GM10847 (cell line): ENCODE measurements around the gene ALPL.

Source experiments
- POLR2A ChIP-seq: IDR thresholded peaks from 2 replicates; pipeline ENCODE4 v1.6.1; 2011; ENCODE audit not compliant: insufficient read length; ENCODE audit errors: extremely low read depth

Gene ALPL

DNA sequence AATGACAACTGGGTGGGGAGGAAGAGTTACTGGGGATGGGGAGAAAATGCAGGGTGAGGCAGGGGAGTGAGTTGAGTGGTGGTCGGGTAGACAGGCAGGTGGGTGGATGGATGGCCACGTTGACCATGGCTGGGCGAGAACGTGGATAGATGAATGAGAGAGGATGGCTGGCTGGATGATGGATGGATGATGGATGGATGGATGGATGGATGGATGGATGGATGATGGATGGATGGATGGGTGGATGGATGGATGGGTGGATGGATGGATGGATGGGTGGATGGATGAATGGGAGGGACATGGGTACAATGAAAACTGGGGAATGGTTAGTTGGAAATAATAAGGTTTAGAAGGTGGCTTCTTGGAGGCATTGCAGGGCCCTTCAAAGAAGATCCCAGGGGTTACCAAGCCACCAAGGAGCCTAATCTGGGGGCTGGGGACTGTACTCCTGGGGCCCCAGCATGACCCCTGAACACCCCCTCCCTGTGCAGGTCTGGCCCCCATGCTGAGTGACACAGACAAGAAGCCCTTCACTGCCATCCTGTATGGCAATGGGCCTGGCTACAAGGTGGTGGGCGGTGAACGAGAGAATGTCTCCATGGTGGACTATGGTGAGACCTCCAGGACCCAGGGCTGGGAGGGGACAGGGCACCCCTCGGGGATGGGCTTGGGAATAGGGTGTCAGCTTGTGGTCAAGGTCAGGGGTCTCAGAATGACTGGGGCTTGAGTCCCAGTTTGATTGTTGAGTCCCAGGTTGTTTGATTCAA, 67.0 kb downstream of the ALPL start:
- TF ChIP-seq POLR2A: no peak

DNA sequence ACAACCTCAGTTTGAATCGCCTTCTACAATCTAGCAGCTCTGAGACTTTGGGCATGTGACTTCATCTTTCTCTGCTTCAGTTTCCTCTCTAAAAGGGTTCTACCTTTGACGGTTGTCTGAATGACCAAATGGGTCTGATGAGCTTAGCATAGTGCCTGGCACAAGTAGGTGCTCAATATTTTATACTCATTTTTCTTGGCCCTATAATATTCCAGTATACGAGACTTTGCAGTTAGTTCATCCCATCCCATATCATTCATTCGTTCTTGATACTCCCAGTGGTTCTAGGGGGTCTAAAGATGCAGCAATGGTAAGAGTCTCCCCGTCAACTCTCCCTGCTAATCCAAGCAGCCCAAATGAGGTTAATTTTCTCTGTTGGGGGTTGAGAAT, 67.6 kb downstream of the ALPL start:
- no peak for TF ChIP-seq POLR2A

DNA sequence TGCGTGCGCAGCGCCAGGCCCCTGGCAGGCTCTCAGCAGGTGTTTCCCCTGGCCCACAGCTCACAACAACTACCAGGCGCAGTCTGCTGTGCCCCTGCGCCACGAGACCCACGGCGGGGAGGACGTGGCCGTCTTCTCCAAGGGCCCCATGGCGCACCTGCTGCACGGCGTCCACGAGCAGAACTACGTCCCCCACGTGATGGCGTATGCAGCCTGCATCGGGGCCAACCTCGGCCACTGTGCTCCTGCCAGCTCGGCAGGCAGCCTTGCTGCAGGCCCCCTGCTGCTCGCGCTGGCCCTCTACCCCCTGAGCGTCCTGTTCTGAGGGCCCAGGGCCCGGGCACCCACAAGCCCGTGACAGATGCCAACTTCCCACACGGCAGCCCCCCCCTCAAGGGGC, 68.1 kb downstream of the ALPL start:
- no peak for TF ChIP-seq POLR2A

DNA sequence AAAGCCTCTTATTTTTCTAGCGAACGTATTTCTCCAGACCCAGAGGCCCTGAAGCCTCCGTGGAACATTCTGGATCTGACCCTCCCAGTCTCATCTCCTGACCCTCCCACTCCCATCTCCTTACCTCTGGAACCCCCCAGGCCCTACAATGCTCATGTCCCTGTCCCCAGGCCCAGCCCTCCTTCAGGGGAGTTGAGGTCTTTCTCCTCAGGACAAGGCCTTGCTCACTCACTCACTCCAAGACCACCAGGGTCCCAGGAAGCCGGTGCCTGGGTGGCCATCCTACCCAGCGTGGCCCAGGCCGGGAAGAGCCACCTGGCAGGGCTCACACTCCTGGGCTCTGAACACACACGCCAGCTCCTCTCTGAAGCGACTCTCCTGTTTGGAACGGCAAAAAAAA, 68.7 kb downstream of the ALPL start:
- TF ChIP-seq POLR2A: no peak

DNA sequence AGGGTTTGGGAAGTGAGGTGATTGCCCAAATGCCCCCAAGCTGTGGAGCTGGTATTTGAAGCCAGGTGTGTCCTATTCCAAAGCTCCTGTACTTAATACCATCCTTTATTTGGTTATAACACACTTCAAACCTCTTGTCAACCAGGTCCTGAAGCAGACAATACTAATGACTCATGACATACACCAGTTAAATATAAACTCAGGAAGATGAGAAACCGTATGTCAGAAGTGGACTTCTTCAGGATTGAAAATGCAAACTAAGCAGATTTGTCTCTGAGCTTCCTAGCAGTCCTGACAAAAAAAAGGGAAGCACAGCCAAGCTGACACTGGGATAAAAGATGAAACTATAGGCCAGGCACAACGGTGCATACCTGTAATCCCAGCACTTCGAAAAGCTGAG, 70.6 kb downstream of the ALPL start:
- no peak for TF ChIP-seq POLR2A

DNA sequence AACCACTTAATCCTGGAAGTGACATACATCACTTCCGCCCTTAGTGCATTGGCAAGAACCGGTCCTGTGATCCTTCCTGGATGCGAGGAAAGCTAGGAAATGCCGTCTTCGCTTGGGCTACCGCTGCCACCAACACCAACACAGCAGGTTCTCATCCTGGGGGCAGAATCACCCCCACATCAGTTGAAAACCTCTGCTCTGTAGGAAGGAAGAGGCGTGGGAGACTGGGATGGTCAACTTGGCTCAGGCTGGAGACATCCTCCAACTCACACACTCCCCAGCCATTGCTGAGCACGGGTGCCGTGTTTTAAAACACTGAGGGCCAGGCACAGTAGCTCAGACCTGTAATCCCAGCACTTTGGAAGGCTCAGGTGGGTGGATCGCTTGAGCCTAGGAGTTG, 74.9 kb downstream of the ALPL start:
- no peak for TF ChIP-seq POLR2A

DNA sequence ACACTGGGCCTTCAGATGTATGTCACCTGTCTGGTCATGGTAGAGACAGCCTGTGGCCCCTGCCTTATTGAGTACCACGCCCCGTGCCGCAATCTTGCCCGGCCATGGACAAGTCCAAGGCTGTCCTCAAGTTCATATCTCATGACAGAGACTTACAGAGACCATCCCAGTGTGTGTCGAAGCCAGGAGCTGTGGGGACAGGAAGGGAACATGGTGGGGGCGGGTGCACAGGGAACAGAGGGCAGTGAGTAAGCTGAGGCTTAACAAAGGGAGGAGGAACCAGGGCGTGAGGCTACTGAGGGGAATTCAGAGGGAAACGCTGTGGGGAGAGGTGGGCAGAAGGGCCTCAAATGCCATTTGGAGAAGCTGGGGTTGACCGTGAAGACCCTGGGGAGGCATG, 75.8 kb downstream of the ALPL start:
- TF ChIP-seq POLR2A: no peak

DNA sequence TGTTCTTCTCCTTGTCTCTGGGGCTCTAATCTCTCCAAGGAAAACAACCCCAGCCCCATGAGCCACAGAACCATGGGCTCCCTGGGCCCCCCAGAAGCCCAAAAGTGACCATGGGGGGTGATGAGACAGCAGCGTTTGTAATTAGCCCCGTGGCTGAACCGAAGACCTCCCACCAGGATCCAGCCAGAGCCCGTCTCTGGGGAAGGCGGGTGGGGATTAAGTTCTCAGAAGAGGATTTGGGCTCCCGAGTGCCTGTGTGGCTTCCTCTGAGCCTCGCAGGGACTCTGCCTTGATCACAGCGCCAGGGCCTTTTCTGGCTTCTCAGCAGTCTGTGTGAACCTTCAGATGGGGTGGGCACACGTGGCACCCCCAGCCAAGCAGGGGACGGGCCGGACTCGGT, 77.0 kb downstream of the ALPL start:
- no peak for TF ChIP-seq POLR2A

DNA sequence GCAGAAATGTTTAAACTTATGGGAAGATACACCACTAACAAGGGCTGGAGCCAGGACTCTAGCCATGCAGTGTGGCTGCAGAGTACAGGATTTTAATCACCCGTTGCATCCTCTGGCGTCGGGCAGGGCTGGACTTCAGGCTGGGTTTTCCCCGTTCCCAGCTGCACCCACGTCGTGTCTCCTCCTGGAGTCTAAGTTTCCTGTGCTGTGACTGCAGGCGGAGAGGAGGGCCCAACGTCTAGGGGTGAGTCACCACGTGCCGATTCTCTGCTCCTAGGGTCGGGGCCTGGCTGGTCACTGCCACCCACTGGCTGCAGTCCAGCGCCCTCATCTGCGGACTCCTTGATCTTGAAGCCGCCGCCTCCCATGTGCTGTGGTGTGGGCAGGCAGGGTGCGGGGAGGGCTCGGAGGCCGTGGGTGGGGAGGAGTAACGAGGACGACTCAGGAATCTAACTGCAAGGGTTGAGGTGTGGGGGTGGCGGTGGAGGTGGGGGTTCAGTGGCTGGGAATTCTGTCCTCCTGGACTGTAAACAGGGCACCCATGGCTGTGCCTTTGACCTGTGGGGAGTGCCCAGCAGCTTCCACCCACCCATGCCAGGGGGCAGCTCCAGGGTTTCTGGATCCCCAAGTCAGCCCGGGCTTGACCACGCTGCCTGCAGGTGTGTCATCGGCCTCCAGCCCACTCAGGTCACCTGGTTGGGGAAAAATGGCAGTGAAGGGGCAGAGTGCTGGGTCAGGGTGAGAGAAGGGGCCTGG, 77.8 kb downstream of the ALPL start:
- TF ChIP-seq POLR2A: no peak

DNA sequence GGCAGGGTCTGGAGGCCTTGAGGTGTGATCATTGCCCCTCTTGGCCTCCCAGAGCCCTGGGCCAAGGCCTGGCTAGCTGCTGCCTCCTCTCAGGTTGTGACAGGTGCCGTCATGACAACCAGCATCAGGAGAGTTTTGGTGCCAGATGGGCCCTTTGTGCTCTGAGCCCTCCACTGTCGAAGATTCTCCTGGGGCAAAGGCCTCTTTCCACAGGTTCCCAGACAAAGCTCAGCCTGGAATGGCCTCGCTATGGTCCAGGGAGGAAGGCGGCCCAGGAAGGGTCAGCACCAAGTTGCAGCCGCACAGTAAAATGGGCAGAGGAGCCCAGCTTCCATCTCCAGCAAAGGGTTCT, 78.4 kb downstream of the ALPL start:
- no peak for TF ChIP-seq POLR2A

DNA sequence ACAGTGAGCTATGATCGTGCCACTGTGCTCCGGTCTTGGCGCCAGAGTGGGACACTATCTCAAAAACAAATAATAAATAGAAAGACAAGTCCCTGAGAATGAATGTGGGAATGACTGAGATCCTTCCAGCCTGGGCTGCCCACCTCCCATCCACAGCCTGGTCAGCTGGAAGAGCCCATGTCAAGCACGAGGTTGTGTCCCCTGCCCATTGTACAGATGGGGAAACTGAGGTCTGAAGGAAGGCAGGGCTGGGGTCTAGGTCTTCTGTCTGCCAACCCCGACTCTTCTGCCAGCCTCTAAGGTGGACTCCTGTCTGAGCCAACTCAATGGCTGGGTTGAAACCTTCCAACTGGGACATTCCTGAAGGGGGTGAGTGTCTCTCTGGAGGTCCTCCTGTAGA, 80.4 kb downstream of the ALPL start:
- TF ChIP-seq POLR2A: no peak

DNA sequence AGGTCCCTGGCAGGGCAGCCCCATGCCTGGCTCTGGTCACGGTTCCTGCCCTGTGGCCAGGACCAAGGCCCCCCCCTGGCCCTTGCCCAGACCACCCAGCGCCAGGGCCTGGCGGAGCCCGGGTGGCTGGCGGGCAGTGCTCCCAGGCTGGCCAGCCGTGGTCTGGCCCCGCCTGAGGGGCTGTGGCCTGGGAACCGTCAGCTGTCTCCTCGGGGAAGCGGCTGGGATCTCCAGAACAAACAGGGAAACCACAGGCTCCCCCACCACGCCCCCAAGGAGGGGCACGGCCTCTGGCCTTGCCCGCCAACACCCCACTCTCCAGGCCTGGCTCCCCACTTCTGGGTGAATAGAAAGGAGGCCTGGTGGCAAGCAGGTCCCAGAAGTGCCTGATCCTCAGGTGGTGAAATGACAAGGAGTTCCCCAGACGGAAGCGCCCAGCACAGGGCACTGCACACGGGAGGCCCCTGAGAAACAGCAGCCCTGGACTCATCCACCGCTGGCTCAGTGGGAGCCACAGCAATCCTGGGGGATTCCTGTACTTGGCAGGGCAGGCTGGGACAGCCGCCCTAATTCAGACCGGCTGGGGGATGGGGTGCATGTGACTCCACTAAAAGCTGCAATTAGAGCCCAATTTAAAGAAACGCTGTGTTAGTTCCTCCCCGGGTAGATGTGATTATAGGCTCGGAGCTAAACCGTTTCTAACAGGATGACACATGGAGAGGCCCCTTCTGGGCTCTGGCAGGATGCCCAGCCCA, 81.1 kb downstream of the ALPL start:
- no peak for TF ChIP-seq POLR2A

DNA sequence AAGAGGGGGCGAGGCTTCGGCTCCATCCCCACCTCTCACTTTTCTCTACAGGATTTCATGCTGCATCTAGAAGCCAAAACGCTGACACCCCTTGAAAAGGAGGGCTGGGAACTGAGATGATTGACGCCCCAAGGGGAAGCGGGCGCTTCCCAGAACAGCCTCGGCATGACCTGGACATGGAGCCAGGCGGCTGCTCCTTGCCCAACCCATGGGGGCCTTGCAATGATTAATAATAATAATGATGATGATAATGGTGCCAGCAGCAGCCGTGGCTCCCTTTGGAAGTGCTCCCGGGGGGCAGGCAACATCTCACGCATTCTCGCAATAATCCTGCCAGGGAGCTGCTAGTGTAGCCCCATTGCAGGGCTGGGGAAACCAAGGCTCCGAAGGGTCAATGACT, 81.7 kb downstream of the ALPL start:
- TF ChIP-seq POLR2A: no peak

DNA sequence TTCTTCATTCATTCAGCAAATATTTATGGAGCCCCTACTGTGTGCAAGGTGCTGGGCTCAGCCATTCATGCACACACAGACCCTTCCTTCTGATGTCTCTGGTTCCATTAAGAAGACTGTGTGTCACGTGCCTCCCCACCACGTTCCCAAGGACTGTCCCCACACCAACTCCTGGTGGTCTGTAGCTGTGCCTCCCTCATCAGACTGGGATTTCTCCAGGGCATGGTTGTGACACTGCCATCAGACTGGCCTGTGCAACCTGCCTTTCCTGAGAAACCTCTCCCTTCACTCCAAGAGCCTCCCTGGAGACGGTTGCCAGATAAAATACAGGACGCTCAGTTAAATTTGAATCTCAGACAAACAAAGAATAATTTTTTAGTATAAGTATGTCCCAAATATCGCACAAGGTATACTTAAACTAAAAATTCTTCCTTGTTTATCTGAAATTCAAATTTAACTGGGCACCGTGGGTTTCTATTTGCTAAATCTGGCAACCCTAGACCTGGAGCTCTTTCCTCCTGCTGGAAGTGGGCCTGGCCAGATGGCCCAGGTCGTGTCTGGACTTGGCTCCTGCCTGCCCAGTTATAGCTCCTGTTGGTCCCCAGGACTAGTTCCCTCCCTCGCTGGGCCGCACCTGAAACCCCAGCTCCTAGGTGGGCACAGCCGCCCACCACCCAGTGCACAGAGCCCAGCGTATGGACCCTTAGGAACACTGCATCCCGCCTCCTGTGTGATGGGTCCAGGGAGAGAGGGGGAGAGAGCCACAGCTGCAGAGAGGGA, 83.1 kb downstream of the ALPL start:
- no peak for TF ChIP-seq POLR2A

DNA sequence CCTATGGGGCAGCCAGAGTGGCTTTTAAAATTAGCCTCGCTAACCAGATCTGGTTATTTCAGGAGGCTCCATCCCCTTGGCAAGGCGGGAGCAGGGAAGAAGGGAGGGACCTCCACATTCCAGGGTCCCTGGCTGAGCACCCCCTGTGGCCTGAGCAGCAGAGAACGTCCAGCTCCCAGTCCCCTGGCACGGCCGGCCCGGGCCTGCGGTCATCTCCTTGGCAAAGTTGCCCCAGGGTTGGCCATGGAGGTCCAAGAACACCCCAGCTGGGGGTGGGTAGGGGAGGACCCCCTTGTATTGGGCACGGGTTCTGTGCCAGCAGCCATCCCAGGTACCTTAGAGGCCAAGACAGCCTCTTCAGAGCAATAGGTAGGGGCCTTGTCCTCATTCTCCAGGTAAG, 84.0 kb downstream of the ALPL start:
- no peak for TF ChIP-seq POLR2A
